ENCODE results near the gene RRP12.
"Not testable (repeated sequence)": the region's sequence is repeated elsewhere in the genome, so short reads cannot be mapped to it uniquely, and the experiment has no call there.

Gene RRP12

DNA sequence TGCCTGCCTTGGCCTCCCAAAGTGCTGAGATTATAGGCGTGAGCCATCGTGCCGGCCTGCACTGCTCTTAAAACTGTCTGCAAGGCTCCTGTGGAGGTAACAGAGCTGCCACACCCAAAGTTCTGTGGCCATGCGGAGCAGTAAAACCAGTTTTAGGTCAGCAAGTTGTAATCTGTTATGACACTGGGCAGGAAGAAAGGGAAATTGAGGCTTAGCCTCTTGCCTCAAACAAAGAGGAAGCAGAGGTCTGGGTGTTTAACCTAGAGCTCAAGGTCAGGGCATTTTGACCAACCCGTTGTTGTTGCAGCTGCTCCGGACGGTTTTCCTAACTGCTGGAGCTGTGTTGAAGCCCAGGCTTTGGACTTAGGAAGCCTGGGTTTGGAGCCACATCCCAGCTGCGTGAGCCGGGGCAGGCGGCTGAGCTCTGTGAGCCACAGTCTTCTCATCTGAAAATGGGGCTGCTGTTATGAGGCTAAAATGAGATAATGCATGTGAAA lies 7.4 kb upstream of the RRP12 start:
- no peak for DNase-seq (ENCODE audit: low read depth, low spot score)

DNA sequence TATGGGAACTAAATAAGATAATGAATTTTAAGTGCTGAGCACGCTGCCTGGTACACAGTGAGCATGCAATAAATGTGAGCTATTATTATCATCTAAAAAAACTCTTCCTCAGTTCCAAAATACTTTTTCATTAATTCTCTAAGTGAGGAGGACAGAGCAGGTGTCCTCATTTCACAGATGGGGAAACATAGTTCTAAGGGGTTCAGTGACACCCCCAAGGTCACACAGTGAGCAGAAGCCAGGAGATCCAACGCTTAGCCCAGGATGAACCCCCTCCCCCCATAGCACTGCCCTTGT lies 6.8 kb upstream of the RRP12 start:
- no peak for DNase-seq (ENCODE audit: low read depth, low spot score)

DNA sequence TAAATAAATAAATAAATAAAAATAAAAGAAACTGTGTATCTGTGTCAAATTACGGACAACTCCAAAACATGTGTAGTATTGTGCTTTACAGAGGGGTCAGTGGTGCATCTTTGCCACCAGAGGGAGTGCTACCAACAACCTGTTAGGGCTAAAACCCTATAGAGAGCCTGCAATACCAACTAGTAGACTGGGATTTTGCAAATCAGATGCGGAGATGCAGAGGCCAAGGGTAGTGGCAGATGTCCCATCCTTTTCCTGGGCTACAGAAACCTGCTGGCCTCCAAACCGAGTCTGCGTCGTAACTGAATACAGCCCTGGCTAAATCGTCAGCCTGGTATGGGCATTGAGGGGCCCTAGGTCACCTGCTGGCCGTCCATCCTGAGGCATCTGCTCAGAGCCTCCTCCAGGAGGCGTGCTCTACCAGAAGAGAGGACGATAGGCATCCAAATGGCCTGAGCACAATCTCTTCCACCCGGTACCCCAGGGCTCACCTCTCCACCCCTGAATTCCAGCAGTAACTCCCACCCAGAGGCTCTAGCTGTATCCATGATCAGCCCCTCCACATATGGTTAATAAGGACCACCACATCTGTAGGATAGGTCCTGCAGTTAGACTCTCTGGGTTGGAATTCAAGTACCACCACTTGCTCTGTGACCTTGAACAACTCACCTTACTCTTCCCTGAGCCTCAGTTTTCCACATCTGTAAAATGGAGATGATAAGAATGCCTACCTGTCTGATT lies 6.2 kb upstream of the RRP12 start:
- DNase-seq (ENCODE audit: low read depth, low spot score) = peak; percentile 84

DNA sequence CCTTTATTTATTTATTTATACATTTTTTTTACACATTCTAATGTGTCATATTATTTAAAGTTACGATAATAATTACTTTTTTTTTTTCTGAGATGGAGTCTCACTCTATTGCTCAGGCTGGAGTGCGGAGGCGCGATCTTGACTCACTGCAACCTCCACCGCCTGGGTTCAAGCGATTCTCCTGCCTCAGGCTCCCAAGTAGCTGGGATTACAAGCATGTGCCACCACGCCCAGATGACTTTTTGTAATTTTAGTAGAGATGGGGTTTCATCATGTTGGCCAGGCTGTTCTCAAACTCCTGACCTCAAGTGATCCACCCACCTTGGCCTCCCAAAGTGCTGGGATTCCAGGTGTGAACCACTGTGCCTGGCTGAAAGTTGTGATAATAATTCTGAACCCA lies 5.3 kb upstream of the RRP12 start:
- DNase-seq (ENCODE audit: low read depth, low spot score) = not testable (repeated sequence)

DNA sequence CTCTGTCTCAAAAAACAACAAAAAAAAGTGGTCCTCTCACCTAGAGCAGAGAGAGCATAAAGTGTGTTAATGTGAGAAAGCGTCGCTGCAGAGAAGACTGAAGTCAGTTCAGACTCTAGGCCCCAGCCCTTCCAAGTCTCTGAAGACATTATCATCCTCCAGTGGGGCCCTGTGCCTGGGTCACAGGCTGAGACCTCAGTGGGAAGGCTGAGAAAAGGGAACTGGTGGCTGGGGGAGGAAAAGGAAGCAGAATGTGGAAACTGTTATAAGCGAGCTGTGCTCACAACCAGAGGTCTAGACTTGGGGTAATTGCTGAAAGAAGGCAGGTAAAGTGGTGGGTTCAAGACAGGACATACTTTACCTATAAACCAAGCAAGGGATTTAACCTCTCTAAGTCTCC lies 4.9 kb upstream of the RRP12 start:
- DNase-seq (ENCODE audit: low read depth, low spot score) = no peak

DNA sequence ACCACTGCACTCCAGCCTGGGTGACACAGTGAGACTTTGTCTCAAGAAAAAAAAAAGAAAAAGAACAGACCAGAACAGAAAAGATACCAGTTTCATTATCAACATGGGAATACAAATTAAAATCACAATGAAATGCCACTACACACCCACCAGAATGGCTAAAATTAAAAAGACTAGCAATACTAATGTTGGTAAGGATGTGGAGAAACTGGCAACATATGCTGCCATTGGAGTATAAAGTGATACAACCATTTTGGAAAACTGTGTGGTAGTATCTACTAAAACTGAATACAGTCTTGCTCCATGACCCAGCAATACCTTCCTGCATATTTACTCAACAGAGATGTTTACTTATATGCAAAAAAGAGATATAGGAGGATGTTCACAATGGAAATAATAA lies 2.9 kb upstream of the RRP12 start:
- no peak for DNase-seq (ENCODE audit: low read depth, low spot score)

DNA sequence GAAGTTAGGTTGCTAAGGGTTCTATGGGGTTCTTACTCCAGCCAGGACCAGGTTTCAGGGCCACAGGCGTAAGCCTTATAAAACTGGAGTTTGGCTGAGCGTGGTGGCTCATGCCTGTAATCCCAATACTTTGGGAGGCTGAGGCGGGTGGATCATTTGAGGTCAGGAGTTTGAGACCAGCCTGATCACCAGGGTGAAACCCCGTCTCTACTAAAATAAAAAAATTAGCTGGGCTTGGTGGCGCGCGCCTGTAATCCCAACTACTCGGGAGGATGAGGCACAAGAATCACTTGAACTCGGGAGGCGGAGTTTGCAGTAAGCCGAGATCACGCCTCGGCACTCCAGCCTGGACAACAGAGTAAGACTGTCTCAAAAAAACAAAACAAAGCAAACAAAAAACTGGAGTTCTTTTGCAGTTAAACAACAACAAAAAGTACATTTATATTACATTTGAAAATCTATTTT lies 347 bp upstream of the RRP12 start:
- DNase-seq (ENCODE audit: low read depth, low spot score) = no peak

DNA sequence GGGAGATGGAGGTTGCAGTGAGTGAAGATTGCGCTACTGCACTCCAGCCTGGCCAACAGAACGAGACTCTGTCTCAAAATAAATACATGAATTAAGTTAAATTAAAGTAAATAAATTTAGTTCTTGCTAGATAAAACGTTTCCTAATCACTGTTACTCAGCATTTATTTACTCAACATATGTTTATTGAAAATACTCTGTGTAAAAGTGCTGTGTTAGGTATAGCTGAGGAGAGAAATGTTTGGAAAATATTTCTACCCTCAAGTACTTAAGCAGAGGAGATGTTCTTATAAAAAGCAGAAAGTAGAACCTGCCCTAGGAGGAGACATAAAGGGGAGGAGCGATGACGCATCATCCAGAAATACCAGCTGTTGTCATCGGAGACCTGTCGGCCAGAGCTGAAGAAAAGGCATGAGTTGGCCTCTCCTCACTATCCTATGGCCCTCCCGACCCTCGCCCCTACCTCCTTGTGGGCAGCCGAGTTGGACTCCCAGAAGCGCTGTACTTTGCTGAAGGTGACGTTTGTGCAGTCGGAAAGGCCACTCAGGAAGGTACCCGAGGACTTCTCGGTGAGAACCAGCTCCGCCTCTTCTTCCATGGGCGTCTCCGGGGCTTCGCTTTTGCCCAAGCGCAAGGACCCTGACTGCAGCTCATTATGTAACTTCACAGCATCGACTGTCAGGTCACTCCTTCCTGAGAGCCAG lies 1.1 kb downstream of the RRP12 start:
- peak; percentile 71 for DNase-seq (ENCODE audit: low read depth, low spot score)

DNA sequence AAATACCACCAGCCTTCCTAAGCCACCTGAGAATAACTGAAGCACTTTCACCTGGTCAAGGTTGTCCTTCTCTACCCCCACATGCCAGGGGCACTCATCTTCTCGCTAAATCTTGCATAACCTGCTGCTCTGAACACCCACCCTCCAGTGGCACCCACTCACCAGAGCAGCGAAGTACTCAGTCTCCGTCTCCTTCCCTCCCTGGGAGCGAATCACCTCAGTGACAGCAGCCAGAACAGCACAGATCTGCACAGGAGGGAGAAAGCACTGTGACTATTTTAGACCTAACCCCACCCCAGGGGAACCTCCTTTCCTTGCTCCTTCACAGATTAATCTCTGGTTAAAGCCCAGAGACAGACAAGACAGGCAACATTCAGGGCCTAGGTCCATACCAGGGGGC lies 5.1 kb downstream of the RRP12 start:
- no peak for DNase-seq (ENCODE audit: low read depth, low spot score)

DNA sequence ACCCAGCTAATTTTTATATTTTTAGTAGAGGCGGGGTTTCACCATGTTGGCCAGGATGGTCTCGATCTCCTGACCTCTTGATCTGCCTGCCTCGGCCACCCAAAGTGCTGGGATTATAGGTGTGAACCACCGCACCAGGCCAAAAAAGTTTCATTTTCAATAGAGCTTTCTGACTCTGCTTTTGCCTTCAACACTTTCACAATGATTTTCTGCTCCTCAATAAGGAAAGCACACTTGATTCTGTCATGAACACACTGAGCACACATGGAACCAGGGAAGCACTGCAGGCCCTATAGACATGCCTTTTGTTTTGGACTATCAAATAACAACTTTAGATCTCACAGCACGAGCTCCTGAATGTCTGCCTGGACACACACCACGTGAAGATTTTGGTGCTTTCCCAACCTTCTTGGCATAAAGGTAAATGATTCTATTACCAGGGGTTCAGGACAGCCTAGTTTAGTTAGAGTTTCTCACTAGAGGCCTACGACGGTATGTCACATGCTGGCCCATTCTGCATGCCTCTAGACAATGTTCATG lies 8.0 kb downstream of the RRP12 start:
- DNase-seq (ENCODE audit: low read depth, low spot score) = no peak

DNA sequence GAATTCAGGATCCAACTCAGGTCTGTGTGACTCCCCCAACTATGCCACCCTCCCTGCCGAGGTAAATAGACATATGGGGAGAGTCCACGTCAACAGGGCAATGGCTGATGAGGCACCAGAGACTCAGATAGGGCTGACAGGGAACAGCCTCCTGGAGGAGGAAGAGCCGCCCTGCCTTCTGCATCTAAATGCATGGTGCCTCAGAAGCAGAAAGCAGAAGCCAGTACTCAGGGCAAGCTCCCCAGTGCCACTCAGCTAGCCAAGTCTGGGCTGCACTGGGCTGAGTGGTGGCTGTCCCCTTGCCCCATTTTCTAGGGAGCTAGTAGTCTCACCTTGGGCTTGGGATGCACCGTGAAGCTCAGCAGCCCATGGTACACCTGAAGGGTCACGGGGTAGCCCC lies 11.0 kb downstream of the RRP12 start:
- DNase-seq (ENCODE audit: low read depth, low spot score) = no peak

DNA sequence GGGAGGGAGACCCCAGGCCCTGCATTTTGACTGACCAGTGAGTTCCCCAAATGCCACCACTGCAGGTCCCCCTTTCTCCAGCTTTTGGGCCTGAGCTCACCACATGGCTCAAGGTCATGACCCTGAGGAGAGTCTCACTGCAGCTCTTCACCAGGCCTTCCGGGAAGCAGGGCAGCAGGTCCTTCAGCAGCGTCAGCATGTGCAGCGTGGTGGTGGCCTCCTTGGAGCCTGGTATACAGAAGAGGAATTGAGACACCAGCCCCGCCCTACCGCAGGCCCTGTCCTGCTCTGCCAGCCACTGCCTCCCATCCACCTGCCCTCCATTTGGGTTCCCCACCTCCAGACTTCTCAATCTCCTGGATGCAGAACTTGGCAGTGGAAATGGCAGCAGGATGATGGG lies 13.0 kb downstream of the RRP12 start:
- no peak for DNase-seq (ENCODE audit: low read depth, low spot score)

DNA sequence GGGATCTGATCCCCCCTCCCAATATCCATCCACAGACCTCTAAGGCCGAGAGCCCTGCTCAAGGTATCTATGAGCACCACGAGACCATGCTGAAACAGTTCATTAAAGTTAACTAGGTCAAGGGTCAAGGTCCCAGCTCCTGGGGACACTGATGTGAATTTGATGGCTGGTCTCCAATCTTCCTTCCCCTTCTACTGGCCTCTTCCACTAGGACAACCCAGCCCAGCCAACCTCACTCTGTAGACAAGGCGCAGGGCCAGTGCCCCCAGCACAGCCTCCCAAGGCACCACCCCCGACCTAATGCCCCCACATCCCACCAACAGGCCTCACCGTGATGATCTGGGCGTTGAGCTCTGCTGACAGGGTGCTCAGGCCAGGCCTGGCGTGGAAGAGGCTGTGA lies 15.6 kb downstream of the RRP12 start:
- no peak for DNase-seq (ENCODE audit: low read depth, low spot score)

DNA sequence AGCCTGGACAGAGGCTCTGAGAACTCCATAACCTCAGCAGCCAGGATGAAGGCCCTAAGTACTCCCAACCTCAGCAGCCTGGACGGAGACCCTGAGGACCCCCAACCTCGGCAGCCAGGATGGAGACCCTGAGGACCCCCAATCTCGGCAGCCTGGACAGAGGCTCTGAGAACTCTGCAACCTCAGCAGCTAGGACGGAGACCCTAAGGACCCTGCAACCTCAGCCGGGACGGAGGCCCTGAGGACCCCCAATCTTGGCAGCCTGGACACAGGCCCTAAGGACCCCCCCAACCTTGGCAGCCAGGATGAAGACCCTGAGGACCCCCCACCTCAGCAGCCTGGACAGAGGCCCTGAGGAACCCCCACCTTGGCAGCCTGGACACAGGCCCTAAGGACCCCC lies 16.5 kb downstream of the RRP12 start:
- no peak for DNase-seq (ENCODE audit: low read depth, low spot score)

DNA sequence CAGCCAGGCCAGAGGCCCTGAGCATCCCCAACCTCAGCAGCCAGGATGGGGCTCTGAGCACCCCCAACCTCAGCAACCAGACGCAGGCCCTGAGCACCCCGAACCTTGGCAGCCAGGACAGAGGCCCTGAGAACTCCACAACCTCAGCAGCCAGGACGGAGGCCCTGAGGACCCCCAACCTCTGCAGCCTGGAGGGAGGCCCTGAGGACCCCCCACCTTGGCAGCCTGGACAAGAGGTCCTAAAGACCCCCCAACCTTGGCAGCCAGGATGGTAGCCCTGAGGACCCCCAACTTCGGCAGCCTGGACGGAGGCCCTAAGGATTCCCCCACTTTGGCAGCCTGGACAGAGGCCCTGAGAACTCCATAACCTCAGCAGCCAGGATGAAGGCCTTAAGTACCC lies 17.0 kb downstream of the RRP12 start:
- DNase-seq (ENCODE audit: low read depth, low spot score) = no peak

DNA sequence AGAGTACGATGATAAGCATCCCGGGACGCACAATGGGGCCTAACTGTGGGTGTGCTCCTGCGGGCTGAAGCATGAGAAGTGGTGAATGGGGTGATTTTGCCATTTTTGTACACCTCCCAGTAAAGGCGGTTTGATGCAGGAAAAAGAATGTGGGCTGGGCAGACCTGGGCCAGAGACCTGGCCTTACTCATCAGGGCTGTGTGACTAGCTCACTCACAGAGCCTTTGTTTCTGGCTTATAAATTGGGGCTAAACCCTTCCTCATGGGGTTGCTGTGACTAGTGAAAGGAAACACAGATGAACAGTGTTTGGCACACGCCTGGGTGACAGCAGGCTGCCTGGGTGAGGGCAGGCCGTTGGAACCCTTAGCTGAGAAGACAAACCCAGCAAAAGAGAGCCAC lies 18.0 kb downstream of the RRP12 start:
- DNase-seq (ENCODE audit: low read depth, low spot score) = no peak

DNA sequence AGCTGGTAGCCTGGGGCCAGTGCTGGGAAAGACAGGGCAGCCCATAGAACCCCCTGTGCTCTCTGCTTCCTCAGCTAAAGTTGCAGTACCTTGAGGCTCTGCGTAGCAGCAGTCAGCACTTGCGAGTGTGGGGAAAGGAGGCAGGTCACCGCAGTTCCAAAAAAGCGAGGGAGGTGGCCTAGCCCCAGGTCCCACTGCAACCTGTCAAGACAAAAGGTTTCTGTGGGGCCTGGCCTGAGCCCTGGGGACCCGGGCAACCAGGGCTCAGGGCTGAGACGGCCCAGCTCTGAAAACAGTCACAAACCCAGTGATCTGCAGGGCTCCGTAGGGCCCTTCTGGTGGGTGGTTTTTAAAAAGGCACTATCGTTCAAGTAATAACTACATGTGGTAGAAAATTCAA lies 19.5 kb downstream of the RRP12 start:
- DNase-seq (ENCODE audit: low read depth, low spot score) = no peak

DNA sequence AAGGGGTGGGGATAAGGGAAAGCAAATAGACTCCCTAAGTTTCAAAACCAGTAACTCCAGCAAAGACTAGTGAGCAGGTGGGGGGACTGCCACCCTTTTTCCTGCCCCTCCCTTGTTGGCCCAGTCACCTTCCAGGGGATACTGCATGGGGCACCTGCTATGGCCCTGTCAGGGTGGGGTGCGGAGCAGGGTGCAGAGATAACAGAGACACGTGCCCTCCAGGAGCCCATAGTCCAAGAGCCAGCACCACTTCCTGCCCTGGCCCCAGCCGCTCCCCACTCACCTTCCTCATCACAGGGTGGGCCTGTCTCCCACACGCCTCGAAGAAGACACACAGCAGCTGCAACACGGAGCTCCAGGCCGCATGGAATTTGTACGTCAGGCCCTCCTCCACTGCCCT lies 20.6 kb downstream of the RRP12 start:
- no peak for DNase-seq (ENCODE audit: low read depth, low spot score)

DNA sequence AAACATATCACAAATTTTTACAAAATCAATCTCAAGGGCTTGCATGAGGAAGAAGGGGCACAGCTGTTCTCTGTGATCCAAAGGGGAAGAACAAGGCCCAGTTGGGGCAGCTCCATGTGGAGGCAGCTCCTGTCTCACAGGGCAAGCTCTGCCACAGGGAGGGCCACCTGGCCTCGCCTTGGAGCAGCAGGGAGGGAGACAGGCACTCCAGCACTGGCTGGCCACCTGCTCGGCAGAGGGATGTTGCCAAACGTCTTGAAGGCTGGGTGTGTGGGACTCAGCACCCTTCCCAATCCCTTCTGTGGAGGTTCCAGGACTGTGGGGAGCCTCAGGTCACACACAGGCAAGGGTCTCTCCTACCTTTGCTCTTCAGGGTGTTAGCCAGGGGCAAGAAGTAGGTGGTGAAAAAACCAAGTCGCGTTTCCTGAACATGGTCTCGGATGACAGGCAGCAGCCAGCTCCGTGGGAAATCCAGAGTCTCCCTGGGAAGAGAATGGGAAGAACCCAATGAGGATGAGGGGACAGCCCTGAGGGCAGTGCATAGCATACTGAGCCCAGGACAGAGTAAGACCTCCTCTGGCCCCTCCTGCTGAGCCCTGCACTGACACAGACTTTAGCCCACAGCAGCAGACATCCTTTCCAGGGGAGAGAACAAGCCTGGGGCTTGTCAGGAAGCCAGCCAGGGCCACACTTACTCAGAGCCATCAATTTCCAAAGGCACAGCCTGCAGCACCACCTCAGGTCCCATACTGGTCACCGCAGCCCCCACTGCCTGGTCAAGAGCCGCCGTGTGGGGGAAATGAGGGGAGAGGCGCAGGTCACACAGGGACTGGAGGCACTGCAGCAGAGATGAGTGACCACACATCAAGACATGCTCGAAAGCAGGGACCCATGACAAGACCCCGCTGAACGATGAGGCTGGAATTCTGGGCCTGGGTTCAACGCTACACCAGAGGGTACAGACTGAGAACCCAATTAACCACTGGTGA lies 21.9 kb downstream of the RRP12 start:
- no peak for DNase-seq (ENCODE audit: low read depth, low spot score)

DNA sequence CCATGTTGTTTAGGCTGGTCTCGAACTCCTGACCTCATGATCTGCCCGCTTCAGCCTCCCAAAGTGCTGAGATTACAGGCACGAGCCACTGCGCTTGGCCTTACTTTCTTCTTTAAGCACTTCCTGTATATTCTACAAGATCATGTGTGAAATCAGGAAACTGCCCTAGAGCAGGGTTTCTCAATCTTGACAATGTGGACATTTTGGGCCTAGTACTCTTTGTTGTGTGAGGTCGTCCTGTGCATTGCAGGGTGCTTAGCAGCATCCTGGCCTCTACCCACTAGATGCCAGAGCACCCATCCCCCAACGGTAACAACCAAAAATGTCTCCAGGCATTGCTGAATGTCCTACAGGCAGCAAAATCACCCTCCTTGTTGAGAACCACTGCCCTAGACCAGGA lies 24.7 kb downstream of the RRP12 start:
- no peak for DNase-seq (ENCODE audit: low read depth, low spot score)

DNA sequence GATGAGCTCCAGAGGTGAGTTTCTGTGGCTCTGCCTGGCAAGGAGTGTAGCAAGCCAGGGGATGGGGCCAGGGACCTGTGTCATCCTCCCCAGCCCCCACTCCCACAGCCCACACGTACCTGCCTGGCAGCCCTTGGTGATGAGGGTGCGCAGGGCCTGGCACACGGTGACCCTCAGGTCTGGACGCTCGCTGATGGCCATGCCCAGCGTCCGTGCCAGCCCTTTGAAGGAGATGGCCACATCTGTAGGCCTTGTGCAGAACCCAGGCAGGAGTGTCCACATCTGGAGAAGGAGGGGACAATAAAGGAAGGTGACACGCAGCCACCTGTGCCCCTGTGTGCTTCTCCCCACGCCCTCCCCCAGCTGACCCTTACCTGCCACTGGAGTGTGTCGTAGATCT lies 27.7 kb downstream of the RRP12 start:
- no peak for DNase-seq (ENCODE audit: low read depth, low spot score)
